ENCODE data around the gene ASXL1.

Gene ASXL1

DNA sequence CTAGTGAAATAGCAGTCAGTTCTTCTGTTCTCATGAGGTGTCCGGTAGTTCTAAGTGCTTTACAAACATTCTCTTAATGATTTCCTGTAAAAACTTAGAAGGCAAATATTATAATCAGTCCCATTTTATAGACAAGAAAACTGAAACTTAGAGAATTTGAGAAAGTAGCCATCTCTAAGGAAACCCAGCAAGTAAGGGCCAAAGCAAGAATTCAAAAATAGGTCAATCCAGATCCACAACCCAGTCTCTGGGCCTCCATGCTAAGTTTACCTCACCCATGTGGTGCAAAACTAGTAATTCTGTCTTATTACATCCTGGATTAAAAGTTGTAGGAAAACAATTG lies 27.6 kb upstream of the ASXL1 start:
- Histone ChIP-seq H3K27ac (ENCODE audit: poor library complexity, severe bottlenecking) (no peak overlapping the region), H3K4me1 (ENCODE audit: insufficient read depth, poor library complexity, severe bottlenecking) (peaks cover 10% of the 10 kb centered on the region), H3K27me3 (ENCODE audit: insufficient read depth, poor library complexity, severe bottlenecking) (no peaks in the 10 kb centered on the region), H3K9me3 (ENCODE audit: severe bottlenecking) (no peaks in the 10 kb centered on the region), H3K36me3 (ENCODE audit: low read depth) (peaks cover 56% of the 10 kb centered on the region), H3K4me3 (ENCODE audit: severe bottlenecking) (no peak overlapping the region)
- no peak for TF ChIP-seq CTCF (IDR thresholded peaks at IDR 0.05; ENCODE audit: poor library complexity, severe bottlenecking)
- peak; percentile 5 for DNase-seq (ENCODE audit: low spot score)
- ATAC-seq (ENCODE audit: low read depth) = no peak

DNA sequence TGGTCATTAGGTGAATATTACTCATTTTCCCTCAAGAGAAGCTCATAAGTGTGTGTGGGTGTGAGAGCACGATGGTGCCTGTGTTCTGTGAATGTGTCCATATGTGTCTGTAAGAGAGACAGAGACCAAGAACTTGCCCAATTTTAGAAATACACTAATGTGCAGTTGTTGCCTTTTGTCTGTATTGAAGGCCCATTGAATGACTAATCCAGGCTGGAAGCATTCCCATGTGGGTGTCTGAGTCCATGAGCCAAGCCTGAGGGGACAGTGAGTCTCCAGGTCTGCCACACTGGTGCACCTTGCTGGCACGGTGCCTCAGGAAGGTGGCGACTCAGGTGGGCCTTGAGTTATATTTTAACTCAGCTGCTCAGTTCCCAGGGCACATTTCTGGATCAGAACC lies 25.5 kb upstream of the ASXL1 start:
- H3K27ac ChIP-seq (ENCODE audit: poor library complexity, severe bottlenecking) = no peak overlapping the region
- TF ChIP-seq CTCF (IDR thresholded peaks at IDR 0.05; ENCODE audit: poor library complexity, severe bottlenecking) = no peak
- DNase-seq (ENCODE audit: low spot score) (peak; percentile 79), ATAC-seq (ENCODE audit: low read depth) (peak; percentile 63)
- H3K4me1 ChIP-seq (ENCODE audit: insufficient read depth, poor library complexity, severe bottlenecking) = peaks cover 8% of the 10 kb centered on the region
- no peak overlapping the region for H3K4me3 ChIP-seq (ENCODE audit: severe bottlenecking)
- no peaks in the 10 kb centered on the region for H3K9me3 ChIP-seq (ENCODE audit: severe bottlenecking)
- H3K27me3 ChIP-seq (ENCODE audit: insufficient read depth, poor library complexity, severe bottlenecking) = no peaks in the 10 kb centered on the region
- peaks cover 43% of the 10 kb centered on the region for H3K36me3 ChIP-seq (ENCODE audit: low read depth)

GRCh38 chr20:32333181-32333987 lies 24.7 kb upstream of the ASXL1 start:
- no peak for TF ChIP-seq CTCF (IDR thresholded peaks at IDR 0.05; ENCODE audit: poor library complexity, severe bottlenecking)
- Histone ChIP-seq H3K4me3 (ENCODE audit: severe bottlenecking) (no peak overlapping the region), H3K27ac (ENCODE audit: poor library complexity, severe bottlenecking) (no peak overlapping the region), H3K9me3 (ENCODE audit: severe bottlenecking) (no peaks in the 10 kb centered on the region), H3K27me3 (ENCODE audit: insufficient read depth, poor library complexity, severe bottlenecking) (no peaks in the 10 kb centered on the region), H3K4me1 (ENCODE audit: insufficient read depth, poor library complexity, severe bottlenecking) (peaks cover 8% of the 10 kb centered on the region), H3K36me3 (ENCODE audit: low read depth) (peaks cover 38% of the 10 kb centered on the region)
- peak; percentile 29 for DNase-seq (ENCODE audit: low spot score)
- no peak for ATAC-seq (ENCODE audit: low read depth)

DNA sequence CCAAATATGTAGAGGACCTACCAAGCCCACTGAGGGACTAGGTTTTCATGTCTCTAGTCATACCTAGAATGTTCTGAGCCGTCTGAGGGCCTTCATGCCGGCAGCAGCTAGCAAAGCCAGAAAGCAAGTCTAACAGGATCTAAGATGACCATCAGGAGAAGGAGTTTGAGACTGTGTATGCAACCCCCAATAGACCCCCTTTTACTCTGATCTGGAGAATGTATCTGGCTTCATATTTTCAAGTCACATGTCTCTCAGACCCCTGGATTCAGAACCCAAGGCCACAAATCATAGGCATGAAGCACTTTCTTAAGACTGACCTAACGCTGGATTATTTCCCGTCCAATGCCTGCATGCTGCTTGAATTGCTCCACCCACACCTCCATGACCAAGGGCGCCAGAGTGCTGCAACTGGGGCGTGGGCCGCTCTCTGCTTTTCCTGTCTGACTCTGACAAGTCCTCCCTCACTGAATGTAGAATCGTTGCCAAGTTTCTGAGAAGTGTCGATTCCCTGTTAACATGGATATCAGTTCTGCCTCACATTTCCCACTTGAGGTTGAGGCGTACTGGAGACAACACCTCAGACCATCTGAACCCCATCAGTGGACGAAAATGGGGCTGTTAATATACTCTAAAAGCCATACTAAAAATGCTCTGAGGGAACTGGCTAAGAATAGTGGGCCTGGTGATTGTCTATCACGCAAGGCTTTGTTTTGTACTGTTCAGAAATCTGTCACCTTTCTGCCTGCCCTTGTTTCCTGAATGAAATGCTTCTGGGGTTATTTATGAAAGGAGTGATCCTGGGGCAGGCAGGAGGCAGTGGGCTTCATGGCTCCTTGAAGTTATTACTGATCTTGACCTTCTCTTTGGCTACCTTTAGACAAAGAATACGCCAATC lies 23.9 kb upstream of the ASXL1 start:
- no peaks in the 10 kb centered on the region for H3K9me3 ChIP-seq (ENCODE audit: severe bottlenecking)
- TF ChIP-seq CTCF (IDR thresholded peaks at IDR 0.05; ENCODE audit: poor library complexity, severe bottlenecking) = no peak
- no peak overlapping the region for H3K27ac ChIP-seq (ENCODE audit: poor library complexity, severe bottlenecking)
- H3K36me3 ChIP-seq (ENCODE audit: low read depth) = peaks cover 35% of the 10 kb centered on the region
- H3K4me1 ChIP-seq (ENCODE audit: insufficient read depth, poor library complexity, severe bottlenecking) = peaks cover 8% of the 10 kb centered on the region
- DNase-seq (ENCODE audit: low spot score) (peak; percentile 78), ATAC-seq (ENCODE audit: low read depth) (no peak)
- H3K4me3 ChIP-seq (ENCODE audit: severe bottlenecking) = no peak overlapping the region
- H3K27me3 ChIP-seq (ENCODE audit: insufficient read depth, poor library complexity, severe bottlenecking) = no peaks in the 10 kb centered on the region

Measured in RWPE2 (cell line).